Skin epidermis (tissue), 12 donors: ENCODE data around the gene BIRC2.
"Not testable (repeated sequence)": the region's sequence is repeated elsewhere in the genome, so short reads cannot be mapped to it uniquely, and the experiment has no call there.

Experiments
- H3K27ac ChIP-seq, 21 experiments: fragments of 200-600 bp; sonication (generic) in 11 of 21; one replicate each; pipeline ENCODE4 v1.5.0; 2020; ENCODE audit warnings: mild to moderate bottlenecking in 3 of 21, inconsistent platforms in 2 of 21, moderate library complexity in 2 of 21
- H3K4me3 ChIP-seq, 7 experiments: fragments of 200-600 bp; sonication (generic) in 2 of 7; one replicate each; pipeline ENCODE4 v1.5.0; 2020; ENCODE audit warnings: inconsistent platforms in 2 of 7, mild to moderate bottlenecking in 2 of 7, moderate library complexity in 1 of 7

Gene BIRC2

DNA sequence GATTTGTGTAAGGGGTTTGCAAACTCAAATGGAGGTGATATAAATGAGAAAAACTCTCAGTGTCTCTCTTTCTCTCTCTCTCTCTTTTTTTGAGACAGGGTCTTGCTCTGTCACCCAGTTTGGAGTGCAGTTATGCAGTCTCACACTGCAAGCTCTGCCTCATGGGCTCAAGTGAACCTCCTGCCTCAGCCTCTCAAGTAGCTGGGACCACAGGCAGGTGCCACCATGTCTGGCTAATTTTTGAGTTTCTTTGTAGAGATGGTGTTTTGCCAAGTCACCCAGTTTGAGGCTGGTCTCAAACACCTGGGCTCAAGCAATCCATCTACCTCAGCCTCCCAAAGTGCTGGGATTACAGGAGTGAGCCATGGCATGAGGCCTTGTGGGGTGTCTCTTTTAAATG is 26.8 kb upstream of the BIRC2 start:
- peak overlapping the region in 6 of 7 experiments; percentile 5 to 52 (median 29) for H3K4me3 ChIP-seq

DNA sequence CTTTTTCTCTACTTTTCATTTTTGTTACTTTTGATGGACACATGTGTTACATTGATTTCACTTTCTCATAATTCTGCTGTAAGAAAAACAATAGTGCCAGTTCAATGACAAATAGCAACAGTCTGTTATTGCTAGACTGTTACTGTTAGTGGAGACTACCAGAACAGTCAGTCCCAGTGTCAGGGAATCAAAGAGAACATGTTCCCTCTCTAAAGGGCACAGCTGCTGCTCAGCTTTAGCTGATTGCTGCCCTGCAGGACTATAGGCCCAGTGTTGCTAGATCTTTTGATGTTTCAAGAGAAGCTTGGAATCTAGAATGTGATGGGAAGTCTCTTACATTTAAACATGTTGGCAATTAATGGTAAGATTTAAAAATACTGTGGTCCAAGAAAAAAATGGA is 26.3 kb upstream of the BIRC2 start:
- peak overlapping the region in 3 of 7 experiments; percentile 17 to 52 (median 48) for H3K4me3 ChIP-seq
- peak overlapping the region in 10 of 21 experiments; percentile 1 to 92 (median 84) for H3K27ac ChIP-seq

More for the DNA sequence above, 26.8 kb upstream of the BIRC2 start:
- peak overlapping the region in 12 of 21 experiments; percentile 1 to 92 (median 67) for H3K27ac ChIP-seq

DNA sequence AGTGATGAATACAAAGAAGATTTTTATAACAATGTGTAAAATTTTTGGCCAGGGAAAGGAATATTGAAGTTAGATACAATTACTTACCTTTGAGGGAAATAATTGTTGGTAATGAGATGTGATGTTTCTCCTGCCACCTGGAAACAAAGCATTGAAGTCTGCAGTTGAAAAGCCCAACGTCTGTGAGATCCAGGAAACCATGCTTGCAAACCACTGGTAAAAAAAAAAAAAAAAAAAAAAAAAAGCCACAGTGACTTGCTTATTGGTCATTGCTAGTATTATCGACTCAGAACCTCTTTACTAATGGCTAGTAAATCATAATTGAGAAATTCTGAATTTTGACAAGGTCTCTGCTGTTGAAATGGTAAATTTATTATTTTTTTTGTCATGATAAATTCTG is 24.5 kb upstream of the BIRC2 start:
- Histone ChIP-seq H3K27ac (peak overlapping the region in 3 of 21 experiments; percentile 1 to 85 (median 59)), H3K4me3 (no peak overlapping the region)

DNA sequence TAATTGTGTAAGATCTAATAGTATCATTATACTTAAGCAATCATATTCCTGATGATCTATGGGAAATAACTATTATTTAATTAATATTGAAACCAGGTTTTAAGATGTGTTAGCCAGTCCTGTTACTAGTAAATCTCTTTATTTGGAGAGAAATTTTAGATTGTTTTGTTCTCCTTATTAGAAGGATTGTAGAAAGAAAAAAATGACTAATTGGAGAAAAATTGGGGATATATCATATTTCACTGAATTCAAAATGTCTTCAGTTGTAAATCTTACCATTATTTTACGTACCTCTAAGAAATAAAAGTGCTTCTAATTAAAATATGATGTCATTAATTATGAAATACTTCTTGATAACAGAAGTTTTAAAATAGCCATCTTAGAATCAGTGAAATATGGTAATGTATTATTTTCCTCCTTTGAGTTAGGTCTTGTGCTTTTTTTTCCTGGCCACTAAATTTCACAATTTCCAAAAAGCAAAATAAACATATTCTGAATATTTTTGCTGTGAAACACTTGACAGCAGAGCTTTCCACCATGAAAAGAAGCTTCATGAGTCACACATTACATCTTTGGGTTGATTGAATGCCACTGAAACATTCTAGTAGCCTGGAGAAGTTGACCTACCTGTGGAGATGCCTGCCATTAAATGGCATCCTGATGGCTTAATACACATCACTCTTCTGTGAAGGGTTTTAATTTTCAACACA is 23.3 kb upstream of the BIRC2 start:
- no peak overlapping the region for H3K4me3 ChIP-seq
- peak overlapping the region in 1 of 21 experiments; percentile 85 for H3K27ac ChIP-seq

DNA sequence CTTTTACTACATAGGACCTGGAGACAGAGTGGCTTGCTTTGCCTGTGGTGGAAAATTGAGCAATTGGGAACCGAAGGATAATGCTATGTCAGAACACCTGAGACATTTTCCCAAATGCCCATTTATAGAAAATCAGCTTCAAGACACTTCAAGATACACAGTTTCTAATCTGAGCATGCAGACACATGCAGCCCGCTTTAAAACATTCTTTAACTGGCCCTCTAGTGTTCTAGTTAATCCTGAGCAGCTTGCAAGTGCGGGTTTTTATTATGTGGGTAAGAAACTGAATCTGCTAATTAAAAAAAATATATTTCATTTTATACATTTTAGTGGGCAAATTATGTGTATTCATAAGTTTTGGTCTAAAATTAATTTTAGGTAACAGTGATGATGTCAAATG is 21.9 kb upstream of the BIRC2 start:
- H3K4me3 ChIP-seq: no peak overlapping the region
- H3K27ac ChIP-seq: no peak overlapping the region

DNA sequence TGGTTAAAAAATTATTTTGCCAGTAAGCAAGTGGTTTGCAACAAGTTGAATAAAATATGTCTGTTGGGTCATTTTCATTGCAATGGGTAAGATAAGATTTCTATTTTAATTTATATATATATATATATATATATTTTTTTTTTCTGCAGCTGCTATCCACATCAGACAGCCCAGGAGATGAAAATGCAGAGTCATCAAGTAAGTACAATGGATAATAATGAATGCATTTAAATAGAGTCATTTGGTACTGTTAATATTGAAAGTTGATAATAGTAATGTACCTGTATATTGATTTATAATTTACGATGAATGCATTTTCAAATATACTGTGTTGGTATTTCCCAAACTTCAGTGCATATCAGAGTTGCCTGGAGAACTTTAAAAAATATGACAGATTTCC is 18.3 kb upstream of the BIRC2 start:
- Histone ChIP-seq H3K27ac (no peak overlapping the region), H3K4me3 (no peak overlapping the region)

DNA sequence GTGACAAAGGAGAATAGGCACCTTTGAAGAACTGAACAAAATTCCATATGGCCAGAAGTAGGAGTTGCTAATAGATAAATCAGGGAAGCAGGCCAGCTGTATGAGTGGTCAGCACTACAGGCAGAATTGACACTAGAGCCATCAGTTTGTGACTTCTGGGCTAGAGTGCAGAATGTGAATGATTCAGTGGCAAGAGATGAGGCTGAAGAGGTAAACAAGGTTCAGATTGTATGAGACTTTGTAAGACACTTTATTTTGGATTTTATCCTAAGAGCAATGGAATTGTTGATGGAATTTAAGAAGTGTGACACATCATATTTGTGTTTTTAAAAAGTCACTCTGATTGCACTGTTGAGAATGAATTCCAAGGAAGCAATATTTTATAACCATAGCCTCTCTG is 16.8 kb upstream of the BIRC2 start:
- H3K27ac ChIP-seq: no peak overlapping the region
- H3K4me3 ChIP-seq: no peak overlapping the region

DNA sequence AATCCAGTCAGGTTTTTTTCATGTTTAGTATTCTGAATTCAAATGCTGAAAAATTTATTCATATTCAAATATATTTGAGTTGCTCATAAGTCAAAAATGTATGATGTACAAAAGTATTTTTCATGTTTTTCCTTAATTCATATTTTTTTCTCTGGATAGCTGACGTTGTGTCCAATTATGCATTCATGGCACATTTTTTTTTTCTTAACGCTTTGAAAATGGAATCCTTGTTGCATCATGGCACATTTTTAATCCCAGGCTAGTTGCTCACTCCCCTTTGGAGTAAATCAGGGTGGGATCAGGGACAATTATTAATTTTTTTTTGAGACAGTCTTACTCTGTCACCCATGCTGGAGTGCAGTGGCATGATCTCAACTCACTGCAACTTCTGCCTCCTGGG is 15.7 kb upstream of the BIRC2 start:
- no peak overlapping the region for H3K27ac ChIP-seq

DNA sequence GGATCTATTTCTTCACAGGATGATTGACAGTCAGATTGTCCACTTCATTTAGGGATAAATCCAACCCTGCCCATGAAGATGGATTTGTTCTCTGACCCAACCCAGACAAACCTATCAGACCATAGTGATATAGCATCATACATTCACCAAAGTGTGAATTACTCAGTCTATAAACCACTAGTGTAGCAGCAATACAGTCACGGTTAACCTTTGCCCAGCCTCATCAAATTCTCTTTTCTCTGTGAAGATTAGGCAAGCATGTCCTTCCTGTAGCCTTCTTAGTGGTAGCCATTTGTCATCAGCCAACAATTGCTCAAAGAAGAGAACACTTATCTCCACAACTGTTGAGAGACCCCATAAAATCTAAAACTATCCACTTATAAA is 14.4 kb upstream of the BIRC2 start:
- Histone ChIP-seq H3K27ac (no peak overlapping the region), H3K4me3 (no peak overlapping the region)

More for the DNA sequence above, 15.7 kb upstream of the BIRC2 start:
- H3K4me3 ChIP-seq: no peak overlapping the region

DNA sequence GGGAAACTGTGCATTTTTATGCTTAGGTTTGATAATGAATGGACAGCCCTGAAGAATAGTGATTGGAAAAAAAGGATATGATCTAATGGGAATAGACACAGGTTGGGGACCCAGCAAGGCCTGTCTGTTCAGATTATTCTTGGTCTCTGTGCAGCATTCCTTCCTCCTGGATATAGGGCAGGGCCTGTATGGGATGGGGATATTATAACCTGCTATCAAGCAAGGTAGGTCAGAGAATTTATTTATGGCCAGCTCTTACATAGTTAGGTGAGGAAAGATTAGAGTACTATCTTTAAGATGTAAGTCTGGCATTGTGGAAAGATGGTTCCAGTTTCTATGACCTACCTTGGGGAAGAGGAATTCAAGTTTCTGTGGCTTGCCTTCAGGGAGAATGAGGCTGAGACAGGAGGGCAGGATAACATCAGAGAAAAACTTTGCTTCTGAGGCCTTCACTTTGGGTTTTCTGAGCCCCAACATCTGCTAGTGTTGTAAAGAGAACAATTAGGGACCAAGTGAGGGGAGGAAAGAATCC is 8.5 kb upstream of the BIRC2 start:
- Histone ChIP-seq H3K27ac (no peak overlapping the region), H3K4me3 (no peak overlapping the region)

DNA sequence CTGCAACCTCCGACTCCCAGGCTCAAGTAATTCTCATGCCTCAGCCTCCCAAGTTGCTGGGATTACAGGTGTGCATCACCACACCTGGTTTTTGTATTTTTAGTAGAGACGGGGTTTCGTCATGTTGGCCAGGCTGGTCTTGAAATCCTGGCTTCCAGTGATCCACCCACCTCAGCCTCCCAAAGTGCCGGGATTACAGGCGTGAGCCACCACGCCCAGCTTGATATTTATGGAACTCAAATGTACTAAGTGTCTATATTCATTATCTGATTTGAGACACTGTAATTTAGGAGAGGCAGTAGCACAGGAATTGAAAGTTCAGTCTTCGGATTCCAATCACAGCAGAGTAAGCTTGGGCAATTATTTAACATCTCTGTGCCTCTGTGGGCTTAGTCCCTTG is 5.7 kb upstream of the BIRC2 start:
- not testable (repeated sequence) for H3K27ac ChIP-seq, H3K4me3 ChIP-seq

DNA sequence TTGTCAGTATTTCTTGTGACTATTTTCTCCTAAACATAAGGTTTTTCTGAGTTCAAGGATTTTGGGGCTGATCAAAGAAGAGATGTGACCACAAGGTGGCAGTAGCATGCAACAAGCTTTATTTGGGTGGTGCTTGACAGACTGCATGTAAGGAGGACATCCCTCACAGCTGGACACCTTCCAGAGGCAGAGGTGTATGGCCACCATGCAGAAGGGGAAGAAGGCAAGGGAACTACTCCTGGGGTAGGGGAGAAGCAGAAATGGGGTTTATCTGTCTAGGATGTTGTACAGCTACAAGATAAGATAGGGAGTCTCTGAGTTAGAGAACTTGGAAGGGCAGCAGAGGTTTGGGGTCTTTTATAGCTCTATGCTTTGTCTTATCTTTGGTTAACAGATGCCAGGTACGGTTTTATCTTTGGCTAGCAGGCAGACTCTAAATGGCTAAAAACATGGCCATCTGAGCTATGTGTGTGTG is 5.1 kb upstream of the BIRC2 start:
- Histone ChIP-seq H3K27ac (no peak overlapping the region), H3K4me3 (no peak overlapping the region)

DNA sequence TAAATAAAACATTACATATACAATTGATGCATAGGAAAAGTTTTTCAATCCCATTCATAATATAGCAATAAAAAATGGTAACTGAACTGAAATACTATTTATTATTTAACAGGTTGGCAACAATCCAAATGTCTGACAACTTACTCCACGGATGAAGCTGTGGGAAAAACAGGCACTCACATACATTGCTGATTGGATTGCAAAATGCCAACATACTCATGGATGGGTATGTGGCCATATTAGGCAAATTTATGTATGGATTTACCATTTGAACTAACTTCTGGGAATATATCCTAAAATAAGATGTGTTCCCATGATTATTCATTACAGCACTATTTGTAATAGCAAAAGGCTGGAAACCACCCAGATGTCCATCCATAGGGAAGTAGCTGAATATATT is 3.2 kb upstream of the BIRC2 start:
- H3K27ac ChIP-seq: no peak overlapping the region
- no peak overlapping the region for H3K4me3 ChIP-seq

DNA sequence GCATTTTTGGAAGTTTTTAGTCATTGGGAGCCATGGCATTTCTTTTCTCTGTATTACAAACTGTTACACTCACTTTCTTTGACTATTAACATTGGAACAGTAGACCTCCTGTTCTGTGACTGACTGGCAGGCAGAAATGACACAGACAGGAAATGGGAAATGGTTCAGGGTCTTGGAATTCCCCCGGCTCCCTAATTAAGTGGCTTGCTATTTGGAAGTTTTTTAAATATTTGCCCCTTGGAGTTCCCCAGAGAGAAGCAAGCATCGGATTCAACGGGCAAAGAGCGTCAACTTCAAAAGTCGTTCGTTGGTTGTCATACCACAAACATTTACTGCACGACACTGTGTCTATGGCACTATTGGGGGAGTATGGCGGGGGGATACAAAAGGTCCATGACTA is 1.1 kb upstream of the BIRC2 start:
- Histone ChIP-seq H3K4me3 (peak overlapping the region in 6 of 7 experiments; percentile 56 to 86 (median 76)), H3K27ac (peak overlapping the region in 20 of 21 experiments; percentile 94 to 100 (median 99))

DNA sequence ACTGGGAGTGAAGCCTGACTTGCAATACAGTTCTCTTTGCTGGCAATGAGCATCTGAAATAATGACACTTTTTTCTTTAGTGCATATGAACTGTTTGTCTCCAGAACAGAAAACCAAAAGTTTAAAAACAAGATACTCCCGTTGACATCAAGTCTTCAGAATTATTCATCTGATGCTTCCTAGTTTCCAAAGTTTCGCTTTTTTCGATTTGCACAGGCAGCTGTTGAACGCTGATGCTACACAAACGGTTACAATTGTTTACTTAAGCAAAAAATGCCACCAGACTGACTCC is 612 bp upstream of the BIRC2 start:
- peak overlapping the region; percentile 67 to 100 (median 99) for H3K27ac ChIP-seq
- peak overlapping the region; percentile 56 to 86 (median 74) for H3K4me3 ChIP-seq

DNA sequence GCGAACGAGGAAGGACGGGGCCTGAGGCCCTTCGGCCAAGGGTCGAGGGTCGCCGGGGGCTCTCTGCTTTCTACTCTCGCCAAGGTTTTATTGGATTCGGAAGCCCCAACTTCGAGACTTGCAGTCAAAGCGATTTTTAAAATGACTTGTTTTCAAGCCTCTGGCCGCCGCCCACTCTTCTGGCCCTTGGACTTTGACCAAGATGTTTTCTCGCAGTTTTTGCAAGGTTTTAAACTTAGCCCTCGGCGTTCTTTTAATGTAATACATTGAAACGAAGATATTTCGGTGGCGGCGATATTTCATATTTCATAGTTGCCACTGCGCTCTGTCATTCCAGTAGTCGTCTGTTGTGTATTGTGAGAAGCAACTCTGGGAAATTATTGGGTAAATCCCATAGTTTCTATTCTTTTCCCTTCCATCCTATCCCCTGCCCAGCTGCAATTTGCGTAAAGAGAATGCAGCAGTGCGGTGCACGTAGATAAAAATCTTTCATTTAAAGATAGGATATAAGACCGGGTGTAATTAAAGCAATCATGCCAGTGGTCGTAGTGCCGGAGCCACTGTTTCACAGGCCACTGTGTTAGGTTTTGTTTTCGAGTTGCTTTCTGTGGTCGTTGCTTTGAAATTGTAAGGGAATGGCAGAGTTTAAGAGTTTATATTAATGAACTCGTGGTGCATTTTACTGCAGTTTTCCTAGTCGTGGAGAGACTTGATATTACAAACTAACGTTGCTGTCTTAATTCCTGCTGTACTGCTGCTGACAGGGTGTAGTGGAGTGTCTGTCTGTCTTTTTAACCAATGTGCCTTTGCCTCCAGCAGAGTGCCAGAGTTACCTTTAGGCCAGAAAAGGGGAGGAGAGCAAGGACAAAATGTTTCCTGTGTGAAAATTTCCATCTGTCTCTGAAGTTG is 702 bp downstream of the BIRC2 start:
- Histone ChIP-seq H3K27ac (peak overlapping the region; percentile 91 to 100 (median 99)), H3K4me3 (peak overlapping the region; percentile 56 to 86 (median 74))

DNA sequence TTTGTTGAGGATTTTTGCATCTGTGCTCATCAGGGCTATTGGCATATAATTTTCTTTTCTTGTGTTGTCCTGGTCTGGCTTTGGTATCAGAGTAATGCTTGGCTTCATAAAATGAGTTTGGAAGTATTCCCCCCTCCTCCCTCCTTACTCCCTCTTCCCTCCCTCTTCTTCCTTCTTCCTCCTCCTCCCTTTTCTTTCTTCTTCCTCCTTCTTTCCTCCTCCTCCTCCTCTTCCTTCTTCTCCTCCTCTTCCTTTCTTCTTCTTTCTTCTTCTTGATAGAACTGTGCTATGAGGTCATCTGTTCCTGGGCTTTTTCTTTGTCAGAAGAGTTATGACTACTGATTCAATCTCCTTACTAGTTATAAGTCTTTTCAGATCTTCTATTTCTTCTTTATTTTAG is 10.1 kb downstream of the BIRC2 start:
- Histone ChIP-seq H3K4me3 (no peak overlapping the region), H3K27ac (no peak overlapping the region)

DNA sequence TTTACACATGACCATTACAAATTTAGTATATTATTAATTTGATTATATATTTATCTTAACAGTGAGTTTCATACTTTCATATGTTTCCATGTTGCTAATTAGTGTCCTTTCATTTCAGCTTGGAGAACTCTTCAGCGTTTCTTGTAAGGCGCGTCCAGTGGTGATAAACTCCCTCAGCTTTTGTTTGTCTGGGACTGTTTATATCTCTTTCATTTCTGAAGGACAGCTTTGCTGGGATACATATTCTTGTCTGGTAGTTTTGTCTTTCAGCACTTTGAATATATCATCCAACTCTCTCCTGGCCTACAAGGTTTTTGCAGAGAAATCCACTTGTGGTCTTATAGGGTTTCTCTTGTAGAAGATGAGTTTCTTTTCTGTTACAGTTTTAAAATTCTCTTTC is 12.4 kb downstream of the BIRC2 start:
- no peak overlapping the region for H3K27ac ChIP-seq
- H3K4me3 ChIP-seq: no peak overlapping the region

DNA sequence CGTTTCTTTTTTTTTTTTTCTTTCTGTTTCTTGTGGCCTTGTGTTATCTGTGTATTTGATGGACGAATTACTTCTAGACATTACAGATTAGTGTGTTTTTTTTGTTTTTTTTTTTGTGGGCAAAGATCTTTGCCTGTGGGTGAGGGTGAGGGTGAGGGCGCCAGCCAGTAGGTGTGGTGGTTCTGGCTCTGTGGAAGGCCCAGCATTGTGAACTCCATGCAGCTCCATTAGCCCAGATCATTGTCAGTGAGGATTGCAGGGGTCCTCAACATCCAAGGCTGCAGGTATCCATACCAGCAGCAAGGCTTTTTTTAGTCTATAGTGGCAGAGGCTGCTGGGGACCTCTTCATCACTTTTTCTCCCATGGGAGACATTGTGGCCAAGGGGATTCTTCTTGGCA is 13.7 kb downstream of the BIRC2 start:
- H3K27ac ChIP-seq: peak overlapping the region in 1 of 21 experiments; percentile 68

More for the DNA sequence above, 13.7 kb downstream of the BIRC2 start:
- H3K4me3 ChIP-seq: no peak overlapping the region
